Testis (tissue), 3 donors: ENCODE measurements around the gene C7orf57. TPM values are rescaled to one million over a fixed set of nuclear protein-coding genes. Genes with fewer than 3 reads are reported as not detected.

ENCODE experiments used
- DNase-seq: peaks from one replicate; pipeline ENCODE4 v3.0.0-alpha.2; 2019
- H3K27ac ChIP-seq, 2 donors: fragments of 200-600 bp; sonication (generic); one replicate each; pipeline ENCODE4 v1.5.1; 2019
- H3K27me3 ChIP-seq: fragments of 200-600 bp; sonication (generic); one replicate; pipeline ENCODE4 v1.5.1; 2019
- H3K36me3 ChIP-seq: fragments of 200-600 bp; sonication (generic); one replicate; pipeline ENCODE4 v1.5.1; 2017; ENCODE audit warnings: low read depth; ENCODE audit errors: missing control alignments
- H3K4me1 ChIP-seq: fragments of 200-600 bp; sonication (generic); one replicate; pipeline ENCODE4 v1.5.1; 2019
- H3K4me3 ChIP-seq, 2 donors: fragments of 200-600 bp; sonication (generic); one replicate each; pipeline ENCODE4 v1.5.1; 2017 to 2019
- H3K9me3 ChIP-seq: fragments of 200-600 bp; sonication (generic); one replicate; pipeline ENCODE4 v1.5.1; 2017
- CTCF ChIP-seq, 3 experiments: fragments of 450-650 bp in 2 of 3; fragments of 200-600 bp in 1 of 3; sonication (generic) in 1 of 3; IDR thresholded peaks; one replicate each; pipeline ENCODE4 v1.5.1; 2016 to 2019; ENCODE audit warnings: antibody characterized with exemption in 3 of 3, mild to moderate bottlenecking in 2 of 3, moderate library complexity in 1 of 3
- POLR2A ChIP-seq: fragments of 450-650 bp; IDR thresholded peaks from one replicate; pipeline ENCODE4 v1.6.1; 2017; ENCODE audit warnings: antibody characterized with exemption, mild to moderate bottlenecking, moderate library complexity
- WGBS, 2 donors: methylation state at CpG; one replicate each; pipeline ENCODE4 v1.1.5; 2018; 5-methylcytosine and 5-hydroxymethylcytosine counted together
- intact Hi-C: fragments of 100-400 bp; cut with DNase I; formaldehyde crosslinking; loops from one replicate; pipeline ENCODE4 v1.15.1; 2023; ENCODE audit warnings: low total_unique reads
- polyA plus RNA-seq: library from polyadenylated mRNA; stranded (reverse); fragments of 350-450 nt; fragmentation: Illumina TruSeq; extraction: RNeasy Lipid Tissue Mini Kit (QIAGEN cat#74804); gene quantifications from one replicate; pipeline ENCODE4 v1.2.3, GENCODE V29; 2014; ENCODE audit warnings: low read depth, low replicate concordance; ENCODE audit not compliant: insufficient read depth
- total RNA-seq, 2 donors: library from RNA; depleted of rRNA; stranded (reverse); fragments of >200 nt; gene quantifications; one replicate each; pipeline ENCODE4 v1.2.3, GENCODE V29; 2016

Gene C7orf57
- total and polyA plus RNA-seq, 3 donors from 2014 or later, result 2.8 to 12.3 (median 7.8) TPM

- Histone ChIP-seq H3K36me3 (no peaks in the 10 kb centered on the region), H3K4me1 (peaks cover 3% of the 10 kb centered on the region), H3K27ac (peak within 1 kb of the TSS; percentile 74 to 86), H3K9me3 (no peaks in the 10 kb centered on the region), H3K4me3 (peak within 1 kb of the TSS; percentile 52 to 85), H3K27me3 (no peaks in the 10 kb centered on the region)
- peak; percentile 95 for DNase-seq
- TF ChIP-seq CTCF (IDR thresholded peaks at IDR 0.05), result no peak
- WGBS, 2 donors, result 3 to 10% methylated on average over 29 to 84 of the region's 96 CpGs
- intact Hi-C loops, result no loop called here
Observed at GRCh38 chr7:48089046-48090003, 54.0 kb downstream of the C7orf57 start, which contains the start of gene UPP1. Gene UPP1 (plus strand): TSS chr7:48089265. CDS start chr7:48094784, 5,519 bp downstream.

GRCh38 chr7:48090095-48090805 is 54.9 kb downstream of the C7orf57 start:
- Histone ChIP-seq H3K27ac (peak overlapping the region; percentile 15 to 75), H3K9me3 (no peaks in the 10 kb centered on the region), H3K27me3 (no peaks in the 10 kb centered on the region), H3K4me1 (peaks cover under 1% of the 10 kb centered on the region), H3K36me3 (no peaks in the 10 kb centered on the region), H3K4me3 (peak overlapping the region; percentile 52 to 85)
- intact Hi-C loops, result no loop called here
- no peak for TF ChIP-seq CTCF (IDR thresholded peaks at IDR 0.05)
- TF ChIP-seq POLR2A, result no peak
- DNase-seq, result peak; percentile 59
- 37 to 42% methylated on average over 24 of the region's 28 CpGs for WGBS, 2 donors

- no peaks in the 10 kb centered on the region for H3K4me1 ChIP-seq
- 78 to 81% methylated on average over 9 to 10 of the region's 10 CpGs for WGBS, 2 donors
- H3K4me3 ChIP-seq, result no peak overlapping the region
- H3K9me3 ChIP-seq, result no peaks in the 10 kb centered on the region
- H3K27me3 ChIP-seq, result no peaks in the 10 kb centered on the region
- intact Hi-C loops, result no loop called here
- no peak for TF ChIP-seq CTCF (IDR thresholded peaks at IDR 0.05)
- no peak for TF ChIP-seq POLR2A
- no peak overlapping the region for H3K27ac ChIP-seq
- H3K36me3 ChIP-seq, result no peaks in the 10 kb centered on the region
- no peak for DNase-seq
Observed at GRCh38 chr7:48091506-48092433, 56.4 kb downstream of the C7orf57 start.

- no peak overlapping the region for H3K4me3 ChIP-seq
- WGBS, 2 donors, result 90 to 95% methylated on average over 3 of the region's 3 CpGs
- intact Hi-C loops, result no loop called here
- TF ChIP-seq POLR2A, result no peak
- TF ChIP-seq CTCF (IDR thresholded peaks at IDR 0.05), result no peak
- no peaks in the 10 kb centered on the region for H3K36me3 ChIP-seq
- no peaks in the 10 kb centered on the region for H3K9me3 ChIP-seq
- H3K4me1 ChIP-seq, result no peaks in the 10 kb centered on the region
- no peaks in the 10 kb centered on the region for H3K27me3 ChIP-seq
- no peak overlapping the region for H3K27ac ChIP-seq
- DNase-seq, result no peak
Observed at GRCh38 chr7:48094861-48095293, 59.5 kb downstream of the C7orf57 start.
